Activated CD8-positive, alpha-beta memory T cell treated with anti-CD3 and anti-CD28 coated beads, Interleukin-2, amount 50 U/mL, for 4 hours (primary cell): Measurements from ENCODE around the gene TRIM69.

Source experiments
- DNase-seq: peaks from one replicate; pipeline ENCODE4 v3.0.0-alpha.2; 2020

The TRIM69 gene

DNA sequence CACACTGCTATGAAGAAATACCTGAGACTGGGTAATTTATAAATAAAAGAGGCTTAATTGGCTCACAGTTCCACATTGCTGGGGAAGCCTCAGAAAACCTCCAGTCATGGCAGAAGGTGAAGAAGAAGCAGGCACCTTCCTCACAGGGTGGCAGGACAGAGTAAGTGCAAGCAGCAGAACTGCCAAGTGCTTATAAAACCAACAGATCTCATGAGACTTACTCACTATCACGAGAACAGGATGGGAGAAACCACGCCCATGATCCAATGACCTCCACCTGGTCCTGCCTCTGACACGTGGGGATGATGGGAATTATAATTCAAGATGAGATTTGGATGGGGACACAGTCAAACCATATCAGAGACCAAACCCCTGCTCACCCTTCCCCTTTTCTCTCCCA is 75.0 kb downstream of the TRIM69 start:
- no peak for DNase-seq

DNA sequence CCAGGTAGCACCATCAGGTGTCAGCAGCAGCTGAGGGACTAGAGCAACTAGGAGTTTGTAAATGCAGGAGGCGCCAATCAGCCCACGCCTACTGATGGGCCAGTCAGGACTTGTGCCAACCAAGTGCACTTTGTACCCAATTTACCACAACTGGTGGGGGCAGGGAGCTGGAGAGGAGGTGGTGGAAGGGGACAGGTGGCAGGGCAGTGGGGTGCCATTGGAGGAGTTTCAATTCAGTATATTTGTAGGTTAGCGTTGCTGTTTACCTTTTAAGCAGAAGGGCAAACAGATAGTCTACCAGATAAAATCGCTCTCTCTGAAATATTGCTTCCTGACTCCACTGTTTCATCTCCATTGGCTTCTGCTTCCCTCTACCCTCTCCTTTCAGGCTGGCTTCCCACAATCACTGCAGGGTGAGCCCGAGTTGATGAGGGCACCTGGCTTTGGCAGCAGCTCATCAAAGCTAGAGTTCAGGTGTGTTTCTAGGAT is 75.7 kb downstream of the TRIM69 start:
- DNase-seq, result no peak

DNA sequence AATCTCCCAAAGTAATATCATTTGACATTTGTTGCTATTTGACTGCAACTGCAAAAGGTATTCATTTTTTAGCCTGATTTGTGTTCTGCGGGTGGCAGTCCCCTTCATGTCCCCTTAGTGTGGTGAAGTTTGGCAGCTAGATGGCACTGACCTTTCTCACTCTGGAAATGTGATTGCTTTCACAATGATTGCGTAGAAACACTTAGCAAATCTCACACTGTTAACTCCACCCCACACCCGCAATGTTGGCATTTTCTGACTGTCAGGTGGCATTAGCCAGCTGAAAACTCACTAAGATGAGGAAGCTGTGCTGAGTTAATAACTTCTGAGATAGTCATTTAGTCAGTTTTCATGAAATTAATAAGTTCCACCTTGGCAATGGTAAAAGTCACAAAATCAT is 76.9 kb downstream of the TRIM69 start:
- DNase-seq, result no peak
